Measurements from ENCODE around the gene BTBD7. TPM values are rescaled to one million over a fixed set of nuclear protein-coding genes. Genes with fewer than 3 reads are reported as not detected.

BTBD7 gene
- total RNA-seq, 4 donors from 2014 or later = 37.4 to 53.1 (median 44.8) TPM

- 95 to 98% methylated on average over 4 to 5 of the region's 5 CpGs for WGBS, 2 donors (ENCODE audit: low coverage in 1 of 2)
- in situ Hi-C loops (cut with MboI; ENCODE audit: low pct_ligation_motif_present in 1 of 4, low pct_unique_long_range_greater_than_20kb in 1 of 4, low sequenced_read_pairs in 3 of 4) = no loop called here
Observed at GRCh38 chr14:93280743-93281142, 52.1 kb downstream of the BTBD7 start.

GRCh38 chr14:93276031-93276716, 56.7 kb downstream of the BTBD7 start:
- in situ Hi-C loops (cut with MboI; ENCODE audit: low pct_ligation_motif_present in 1 of 4, low pct_unique_long_range_greater_than_20kb in 1 of 4, low sequenced_read_pairs in 3 of 4) = no loop called here
- intact Hi-C loops (cut with DNase I; ENCODE audit: low total_unique reads) = no loop called here
- 94 to 97% methylated on average over 2 to 3 of the region's 3 CpGs for WGBS, 2 donors (ENCODE audit: low coverage in 1 of 2)
- no peaks in the 10 kb centered on the region for H3K4me1 ChIP-seq
- TF ChIP-seq POLR2AphosphoS5 (IDR thresholded peaks at IDR 0.05) (no peak), CTCF (IDR thresholded peaks at IDR 0.05) (no peak), EP300 (IDR thresholded peaks at IDR 0.05; ENCODE audit: low read depth) (no peak)
- H3K9me3 ChIP-seq = no peaks in the 10 kb centered on the region
- no peak for DNase-seq
- no peak overlapping the region for H3K4me3 ChIP-seq
- no peaks in the 10 kb centered on the region for H3K27me3 ChIP-seq
- no peak overlapping the region for H3K27ac ChIP-seq
- H3K36me3 ChIP-seq = no peaks in the 10 kb centered on the region

More at GRCh38 chr14:93280743-93281142, 52.1 kb downstream of the BTBD7 start:
- Histone ChIP-seq H3K27me3 (no peaks in the 10 kb centered on the region), H3K4me3 (no peak overlapping the region), H3K36me3 (no peaks in the 10 kb centered on the region), H3K4me1 (no peaks in the 10 kb centered on the region), H3K9me3 (no peaks in the 10 kb centered on the region), H3K27ac (no peak overlapping the region)
- intact Hi-C loops (cut with DNase I; ENCODE audit: low total_unique reads) = no loop called here
- TF ChIP-seq POLR2A (IDR thresholded peaks at IDR 0.05) = no peak
- no peak for TF ChIP-seq EP300 (IDR thresholded peaks at IDR 0.05; ENCODE audit: low read depth)
- TF ChIP-seq CTCF (IDR thresholded peaks at IDR 0.05) = no peak
- no peak for TF ChIP-seq POLR2AphosphoS5 (IDR thresholded peaks at IDR 0.05)
- no peak for DNase-seq

- TF ChIP-seq CTCF (IDR thresholded peaks at IDR 0.05) = no peak
- TF ChIP-seq EP300 (IDR thresholded peaks at IDR 0.05; ENCODE audit: low read depth) = no peak
- no peak for TF ChIP-seq POLR2AphosphoS5 (IDR thresholded peaks at IDR 0.05)
- TF ChIP-seq POLR2A (IDR thresholded peaks at IDR 0.05) = no peak
Observed at GRCh38 chr14:93274055-93274806, 58.6 kb downstream of the BTBD7 start.

GRCh38 chr14:93271111-93271510, 61.7 kb downstream of the BTBD7 start:
- H3K4me3 ChIP-seq = no peak overlapping the region
- no peaks in the 10 kb centered on the region for H3K4me1 ChIP-seq
- no peaks in the 10 kb centered on the region for H3K36me3 ChIP-seq
- no peaks in the 10 kb centered on the region for H3K27me3 ChIP-seq
- in situ Hi-C loops (cut with MboI; ENCODE audit: low pct_ligation_motif_present in 1 of 4, low pct_unique_long_range_greater_than_20kb in 1 of 4, low sequenced_read_pairs in 3 of 4) = no loop called here
- no peak for TF ChIP-seq POLR2A (IDR thresholded peaks at IDR 0.05)
- no peak for TF ChIP-seq EP300 (IDR thresholded peaks at IDR 0.05; ENCODE audit: low read depth)
- TF ChIP-seq CTCF (IDR thresholded peaks at IDR 0.05) = no peak
- no peak for TF ChIP-seq POLR2AphosphoS5 (IDR thresholded peaks at IDR 0.05)
- H3K27ac ChIP-seq = no peak overlapping the region
- 46 to 62% methylated on average over 4 to 6 of the region's 6 CpGs for WGBS, 2 donors (ENCODE audit: low coverage in 1 of 2)
- no peak for DNase-seq
- H3K9me3 ChIP-seq = no peaks in the 10 kb centered on the region
- intact Hi-C loops (cut with DNase I; ENCODE audit: low total_unique reads) = no loop called here

More at GRCh38 chr14:93274055-93274806, 58.6 kb downstream of the BTBD7 start:
- no peaks in the 10 kb centered on the region for H3K36me3 ChIP-seq
- 96 to 100% methylated on average over 1 to 3 of the region's 3 CpGs for WGBS, 2 donors (ENCODE audit: low coverage in 1 of 2)
- H3K27ac ChIP-seq = no peak overlapping the region
- intact Hi-C loops (cut with DNase I; ENCODE audit: low total_unique reads) = no loop called here
- no peak overlapping the region for H3K4me3 ChIP-seq
- in situ Hi-C loops (cut with MboI; ENCODE audit: low pct_ligation_motif_present in 1 of 4, low pct_unique_long_range_greater_than_20kb in 1 of 4, low sequenced_read_pairs in 3 of 4) = no loop called here
- no peaks in the 10 kb centered on the region for H3K27me3 ChIP-seq
- no peaks in the 10 kb centered on the region for H3K4me1 ChIP-seq
- DNase-seq = no peak
- H3K9me3 ChIP-seq = no peaks in the 10 kb centered on the region
